GM12872 (cell line): ENCODE results near the gene NPM3.

ENCODE experiments used
- TF ChIP-seq, protein P1 (sequence below): IDR thresholded peaks from 3 replicates; pipeline ENCODE4 v1.5.1; 2011; ENCODE audit warnings: low read depth, mild to moderate bottlenecking, low read length, moderate library complexity; ENCODE audit not compliant: insufficient read depth

The NPM3 gene

DNA sequence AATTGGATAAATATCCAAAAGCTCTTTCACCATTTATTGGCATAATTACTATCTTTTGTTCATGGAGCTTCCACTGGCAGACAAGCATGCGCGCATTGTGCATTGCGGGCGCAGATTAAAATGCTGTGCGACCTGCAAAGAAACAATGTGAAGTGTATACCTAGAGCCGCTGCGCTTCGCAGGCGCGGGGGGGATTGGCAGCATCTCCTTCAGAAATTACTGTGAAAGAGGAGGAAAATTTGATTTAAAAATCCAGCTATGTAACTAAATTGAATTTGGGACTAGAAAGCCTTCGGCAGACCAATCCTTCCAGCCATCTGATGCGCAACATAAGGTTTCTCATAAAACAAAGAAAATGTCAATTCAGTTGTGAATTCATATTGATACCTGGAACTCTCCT lies 10.3 kb upstream of the NPM3 start:
- TF ChIP-seq, protein P1, sequence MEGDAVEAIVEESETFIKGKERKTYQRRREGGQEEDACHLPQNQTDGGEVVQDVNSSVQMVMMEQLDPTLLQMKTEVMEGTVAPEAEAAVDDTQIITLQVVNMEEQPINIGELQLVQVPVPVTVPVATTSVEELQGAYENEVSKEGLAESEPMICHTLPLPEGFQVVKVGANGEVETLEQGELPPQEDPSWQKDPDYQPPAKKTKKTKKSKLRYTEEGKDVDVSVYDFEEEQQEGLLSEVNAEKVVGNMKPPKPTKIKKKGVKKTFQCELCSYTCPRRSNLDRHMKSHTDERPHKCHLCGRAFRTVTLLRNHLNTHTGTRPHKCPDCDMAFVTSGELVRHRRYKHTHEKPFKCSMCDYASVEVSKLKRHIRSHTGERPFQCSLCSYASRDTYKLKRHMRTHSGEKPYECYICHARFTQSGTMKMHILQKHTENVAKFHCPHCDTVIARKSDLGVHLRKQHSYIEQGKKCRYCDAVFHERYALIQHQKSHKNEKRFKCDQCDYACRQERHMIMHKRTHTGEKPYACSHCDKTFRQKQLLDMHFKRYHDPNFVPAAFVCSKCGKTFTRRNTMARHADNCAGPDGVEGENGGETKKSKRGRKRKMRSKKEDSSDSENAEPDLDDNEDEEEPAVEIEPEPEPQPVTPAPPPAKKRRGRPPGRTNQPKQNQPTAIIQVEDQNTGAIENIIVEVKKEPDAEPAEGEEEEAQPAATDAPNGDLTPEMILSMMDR: no peak

GRCh38 chr10:101789686-101790085 lies 6.4 kb upstream of the NPM3 start:
- TF ChIP-seq, protein P1: no peak

DNA sequence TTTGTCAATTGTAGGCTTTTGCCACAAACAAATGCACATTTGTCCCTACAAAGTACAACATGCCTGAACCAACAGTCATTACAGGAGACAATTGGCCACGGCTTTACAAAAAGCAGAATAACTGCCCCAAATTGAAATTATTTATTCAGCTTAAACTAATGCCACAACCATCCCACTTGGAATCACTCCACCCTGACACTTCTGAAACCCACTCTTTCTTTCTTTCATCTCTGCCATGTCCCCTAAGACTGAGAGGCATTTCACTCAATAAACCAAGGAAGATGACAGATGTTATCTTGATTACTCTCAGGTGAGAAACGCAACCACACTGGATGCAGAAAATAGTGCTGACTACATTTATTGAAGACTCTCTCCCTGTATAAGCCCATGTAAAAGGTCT lies 2.6 kb upstream of the NPM3 start:
- TF ChIP-seq, protein P1: no peak

GRCh38 chr10:101784558-101784957 lies 1.3 kb upstream of the NPM3 start:
- TF ChIP-seq, protein P1: no peak

GRCh38 chr10:101783736-101784118 lies 481 bp upstream of the NPM3 start:
- TF ChIP-seq, protein P1: no peak

DNA sequence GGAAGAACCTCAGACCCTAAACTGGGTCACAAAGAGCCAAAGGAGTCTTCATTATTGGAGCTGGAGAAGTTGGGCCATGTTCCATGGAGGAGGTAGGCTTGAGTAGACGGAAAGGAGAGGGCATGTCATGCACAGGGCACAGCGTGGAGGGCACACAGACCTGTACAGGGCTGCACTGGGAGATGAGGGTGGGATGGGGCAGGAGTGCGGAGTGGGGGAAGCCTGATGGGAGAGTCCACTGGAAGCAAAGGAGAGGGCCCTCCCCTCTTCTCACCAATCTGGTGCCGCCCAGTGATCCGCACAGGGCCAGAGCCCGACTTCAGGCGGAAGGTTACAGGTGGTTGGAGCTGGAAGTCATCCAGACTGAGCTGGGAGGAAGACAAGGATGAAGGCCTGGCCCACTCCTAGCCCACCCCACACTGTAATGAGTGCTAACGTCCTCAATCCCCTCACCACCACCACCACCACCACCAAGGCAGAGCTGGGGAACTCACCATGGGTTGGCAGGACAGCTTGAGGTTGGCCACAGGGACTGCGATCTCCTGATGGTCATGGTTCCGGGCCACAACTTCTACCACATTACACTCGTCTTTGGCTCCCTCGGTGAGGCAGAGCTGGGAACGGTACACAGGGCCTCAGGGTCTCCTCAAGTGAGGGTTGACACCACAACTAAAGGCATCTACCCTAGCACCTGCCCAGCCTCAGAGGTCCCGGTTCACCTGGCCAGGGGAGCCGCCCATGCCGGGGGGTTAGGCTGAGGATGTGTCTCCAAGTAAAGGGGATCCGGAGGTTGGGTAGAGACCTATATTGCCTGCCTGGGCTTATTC lies 1.0 kb downstream of the NPM3 start:
- TF ChIP-seq, protein P1: no peak

DNA sequence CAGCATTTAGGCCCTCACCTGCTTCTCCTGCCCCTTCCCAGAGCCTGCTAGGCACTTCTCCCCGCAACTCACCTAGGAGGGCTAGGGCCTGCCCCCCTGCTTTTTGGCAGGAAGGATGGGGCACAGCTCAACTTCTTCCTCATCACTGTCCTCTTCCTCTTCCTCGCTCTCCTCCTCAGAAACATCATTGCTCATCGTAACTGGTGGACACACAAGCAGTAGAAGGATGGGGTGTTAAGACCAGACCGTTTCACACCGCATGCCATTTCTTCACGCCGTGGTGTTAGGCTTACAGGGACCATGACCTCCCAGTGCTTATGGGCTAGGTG lies 1.6 kb downstream of the NPM3 start:
- TF ChIP-seq, protein P1: no peak
